ENCODE data around the gene ATMIN. TPM values are rescaled to one million over a fixed set of nuclear protein-coding genes. Genes with fewer than 3 reads are reported as not detected.

Gene ATMIN
- total RNA-seq, 1 experiment from 2014 or later = 46.7 TPM

GRCh38 chr16:81029930-81030604, 5.6 kb upstream of the ATMIN start:
- no peak for DNase-seq (ENCODE audit: low read depth, low spot score)
- H2AFZ ChIP-seq (ENCODE audit: low read depth, low read length, poor library complexity, severe bottlenecking) = no peak overlapping the region
- H4K20me1 ChIP-seq (ENCODE audit: insufficient read depth) = no peaks in the 10 kb centered on the region
- ChIA-PET CTCF (no interaction called here), POLR2A (no interaction called here), RAD21 (ENCODE audit: low non-redundant PET in 1 of 2, low total read pairs in 2 of 2, uncharacterized antibody in 2 of 2, unreplicated experiment in 2 of 2) (no interaction called here)
- intact Hi-C loops (cut with micrococcal nuclease) = loop anchor here (10.0 kb wide), 1 partner anchor 705 kb away; no protein-coding TSS in a partner anchor
- no peaks in the 10 kb centered on the region for H3K79me2 ChIP-seq (ENCODE audit: insufficient read depth, low read length)
- peaks cover 15 to 24% of the 10 kb centered on the region in 2 experiments for H3K36me3 ChIP-seq (ENCODE audit: control insufficient read depth in 1 of 2, insufficient read depth in 2 of 2, low read length in 2 of 2)
- no peak overlapping the region for H3K9ac ChIP-seq (ENCODE audit: low read length)
- H3K4me1 ChIP-seq (ENCODE audit: control insufficient read depth in 1 of 2, insufficient read depth in 2 of 2, low read length in 2 of 2) = peaks cover under 1% of the 10 kb centered on the region in 2 experiments; a peak in 2 of 4 replicates
- H3K27ac ChIP-seq (ENCODE audit: low read depth, low read length) = no peak overlapping the region
- no TSS peak for BruUV-seq (replicated peaks)
- no peak overlapping the region for H3K4me2 ChIP-seq (ENCODE audit: low read length)
- no peaks in the 10 kb centered on the region for H3K9me2 ChIP-seq (ENCODE audit: insufficient read depth)
- H3K9me3 ChIP-seq (ENCODE audit: control insufficient read depth in 1 of 2, insufficient read depth in 1 of 2, low read depth in 1 of 2, low read length in 2 of 2) = no peaks in the 10 kb centered on the region
- no peaks in the 10 kb centered on the region for H3K27me3 ChIP-seq (ENCODE audit: insufficient read depth, low read length)
- no peak overlapping the region for H3K4me3 ChIP-seq (replicated peaks in 1 of 2; ENCODE audit: low read depth in 1 of 2, low read length in 2 of 2)
- no peak for TF ChIP-seq FOSL1 (IDR thresholded peaks at IDR 0.05; ENCODE audit: low read depth)
- TF ChIP-seq POLR2A (IDR thresholded peaks at IDR 0.05; ENCODE audit: borderline replicate concordance, extremely low read depth, insufficient read depth, insufficient read length) = no peak
- TF ChIP-seq CEBPB (IDR thresholded peaks at IDR 0.05; ENCODE audit: low read depth) = no peak
- TF ChIP-seq REST (IDR thresholded peaks at IDR 0.05; ENCODE audit: low read depth) = no peak
- TF ChIP-seq TCF7L2 (IDR thresholded peaks at IDR 0.05; ENCODE audit: borderline replicate concordance, extremely low read depth, insufficient read depth, insufficient read length) = no peak
- TF ChIP-seq EGR1 (IDR thresholded peaks at IDR 0.05; ENCODE audit: low read depth) = no peak
- TF ChIP-seq POLR2AphosphoS5 (IDR thresholded peaks at IDR 0.05; ENCODE audit: low read depth, low read length) = no peak
- TF ChIP-seq CBX3 (IDR thresholded peaks at IDR 0.05; ENCODE audit: low read depth) = no peak
- TF ChIP-seq, protein P1, sequence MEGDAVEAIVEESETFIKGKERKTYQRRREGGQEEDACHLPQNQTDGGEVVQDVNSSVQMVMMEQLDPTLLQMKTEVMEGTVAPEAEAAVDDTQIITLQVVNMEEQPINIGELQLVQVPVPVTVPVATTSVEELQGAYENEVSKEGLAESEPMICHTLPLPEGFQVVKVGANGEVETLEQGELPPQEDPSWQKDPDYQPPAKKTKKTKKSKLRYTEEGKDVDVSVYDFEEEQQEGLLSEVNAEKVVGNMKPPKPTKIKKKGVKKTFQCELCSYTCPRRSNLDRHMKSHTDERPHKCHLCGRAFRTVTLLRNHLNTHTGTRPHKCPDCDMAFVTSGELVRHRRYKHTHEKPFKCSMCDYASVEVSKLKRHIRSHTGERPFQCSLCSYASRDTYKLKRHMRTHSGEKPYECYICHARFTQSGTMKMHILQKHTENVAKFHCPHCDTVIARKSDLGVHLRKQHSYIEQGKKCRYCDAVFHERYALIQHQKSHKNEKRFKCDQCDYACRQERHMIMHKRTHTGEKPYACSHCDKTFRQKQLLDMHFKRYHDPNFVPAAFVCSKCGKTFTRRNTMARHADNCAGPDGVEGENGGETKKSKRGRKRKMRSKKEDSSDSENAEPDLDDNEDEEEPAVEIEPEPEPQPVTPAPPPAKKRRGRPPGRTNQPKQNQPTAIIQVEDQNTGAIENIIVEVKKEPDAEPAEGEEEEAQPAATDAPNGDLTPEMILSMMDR (IDR thresholded peaks at IDR 0.05 in 2 of 3, conservative IDR thresholded peaks at IDR 0.05 in 1 of 3; ENCODE audit: borderline replicate concordance in 1 of 3, insufficient read depth in 1 of 3, low read depth in 2 of 3, low read length in 2 of 3) = no peak
- no peak for TF ChIP-seq MAX (IDR thresholded peaks at IDR 0.05)
- ATAC-seq = no peak

Measured in HCT116 (cell line).